Mammary epithelial cell (primary cell): ENCODE results near the gene SMARCD3.

Source experiments
- CTCF ChIP-seq, 2 donors: IDR thresholded peaks in 1 of 2; conservative IDR thresholded peaks in 1 of 2; 2 replicates each; pipeline ENCODE4 v1.5.1; 2011 to 2012; ENCODE audit warnings: inconsistent platforms in 2 of 2, low read length in 2 of 2, mild to moderate bottlenecking in 2 of 2, control low read depth in 1 of 2, low read depth in 1 of 2; ENCODE audit not compliant: insufficient read depth in 1 of 2; ENCODE audit errors: extremely low read depth in 1 of 2
- EZH2 ChIP-seq: IDR thresholded peaks from 2 replicates; pipeline ENCODE4 v1.6.1; 2012; ENCODE audit warnings: low read length, inconsistent platforms, borderline replicate concordance

- TF ChIP-seq CTCF (conservative IDR thresholded peaks at IDR 0.05 in 1 of 2, IDR thresholded peaks at IDR 0.05 in 1 of 2; ENCODE audit: extremely low read depth in 1 of 2, insufficient read depth in 1 of 2, low read depth in 1 of 2, low read length in 2 of 2) (no peak), EZH2 (no peak)
Measured at GRCh38 chr7:151226875-151227782, 21.4 kb downstream of the SMARCD3 start, which contains the start of gene ABCF2.
